HepG2 (cell line): ENCODE measurements around the gene DTD2. TPM values are rescaled to one million over a fixed set of nuclear protein-coding genes. Genes with fewer than 3 reads are reported as not detected.
A peak's percentile ranks its signal among the peaks of the same experiment; 100 is the strongest.

Experiments
- BORCS8-MEF2B ChIP-seq: sonication (generic); formaldehyde crosslinking; IDR thresholded peaks from 2 replicates; pipeline ENCODE4 v1.8.0; 2022; ENCODE audit warnings: mild to moderate bottlenecking, missing genetic modification reagents
- CBX2 ChIP-seq, 2 experiments: fragments of 200-600 bp in 1 of 2; sonication (generic); formaldehyde crosslinking in 1 of 2; IDR thresholded peaks; 2 replicates each; pipeline versions ENCODE4 v1.7.0 to v1.8.1; 2018 to 2022; ENCODE audit warnings: low read depth in 2 of 2, low read length in 1 of 2, mild to moderate bottlenecking in 1 of 2, missing genetic modification reagents in 1 of 2
- ERF ChIP-seq: IDR thresholded peaks from 2 replicates; pipeline ENCODE4 v1.6.1; 2018; ENCODE audit warnings: missing biosample characterization, missing genetic modification reagents
- FOXM1 ChIP-seq: sonication (generic); formaldehyde crosslinking; IDR thresholded peaks from 2 replicates; pipeline ENCODE4 v1.5.0; 2020; ENCODE audit warnings: missing genetic modification reagents
- HDAC2 ChIP-seq: sonication (generic); formaldehyde crosslinking; IDR thresholded peaks from 2 replicates; pipeline ENCODE4 v1.4.0; 2020; ENCODE audit warnings: missing genetic modification reagents
- KDM1A ChIP-seq: IDR thresholded peaks from 2 replicates; pipeline ENCODE4 v1.6.1; 2016; ENCODE audit warnings: missing compliant biosample characterization
- NR2C2 ChIP-seq: sonication (generic); formaldehyde crosslinking; IDR thresholded peaks from 2 replicates; pipeline ENCODE4 v1.4.0; 2020; ENCODE audit warnings: missing genetic modification reagents, mild to moderate bottlenecking, moderate library complexity, borderline replicate concordance
- PCBP1 ChIP-seq: fragments of 200-400 bp; formaldehyde crosslinking; IDR thresholded peaks from 2 replicates; pipeline ENCODE4 v1.6.1; 2017; ENCODE audit warnings: mild to moderate bottlenecking, low read depth, low read length, borderline replicate concordance
- RXRB ChIP-seq: IDR thresholded peaks from 2 replicates; pipeline ENCODE4 v1.6.1; 2016; ENCODE audit warnings: borderline replicate concordance, missing genetic modification reagents, missing compliant biosample characterization
- SAP130 ChIP-seq: IDR thresholded peaks from 2 replicates; pipeline ENCODE4 v1.6.1; 2016; ENCODE audit warnings: low read depth
- SIX1 ChIP-seq: sonication (generic); formaldehyde crosslinking; IDR thresholded peaks from 2 replicates; pipeline ENCODE4 v1.4.0; 2020; ENCODE audit warnings: missing genetic modification reagents, borderline replicate concordance
- TCF7L2 ChIP-seq: IDR thresholded peaks from 2 replicates; pipeline ENCODE4 v1.6.1; 2011; ENCODE audit warnings: mild to moderate bottlenecking, low read depth, low read length, moderate library complexity
- YY1 ChIP-seq: IDR thresholded peaks from 2 replicates; pipeline ENCODE4 v1.6.1; 2011; ENCODE audit warnings: low read length, low read depth, moderate library complexity, mild to moderate bottlenecking; ENCODE audit not compliant: insufficient read depth, insufficient replicate concordance
- ZFP62 ChIP-seq: sonication (generic); formaldehyde crosslinking; IDR thresholded peaks from 2 replicates; pipeline ENCODE4 v1.4.0; 2020; ENCODE audit warnings: missing genetic modification reagents
- ZFP82 ChIP-seq: sonication (generic); formaldehyde crosslinking; IDR thresholded peaks from 2 replicates; pipeline ENCODE4 v1.5.1; 2020; ENCODE audit warnings: mild to moderate bottlenecking, missing genetic modification reagents, borderline replicate concordance
- ZNF850 ChIP-seq: sonication (generic); formaldehyde crosslinking; conservative IDR thresholded peaks from 2 replicates; pipeline ENCODE4 v1.9.0; 2021; ENCODE audit warnings: mild to moderate bottlenecking, missing genetic modification reagents
- polyA plus RNA-seq, 8 experiments: library from polyadenylated mRNA; depleted of rRNA in 3 of 8; stranded (reverse) in 7 of 8; unstranded in 1 of 8; fragments of >200 nt; fragmentation: Illumina TruSeq in 4 of 8; extraction: Trizol in 4 of 8; gene quantifications; 2 replicates each; pipeline versions ENCODE4 v1.2.1 to v1.2.3, GENCODE V29; 2011 to 2016; ENCODE audit warnings: low read depth in 4 of 8, missing spikeins in 1 of 8, mixed read lengths in 1 of 8; ENCODE audit not compliant: insufficient read depth in 1 of 8
- total RNA-seq, 5 experiments: library from RNA; depleted of rRNA; stranded (reverse); fragments of >200 nt; fragmentation: Illumina TruSeq; extraction: Trizol; gene quantifications; 2 replicates each; pipeline ENCODE4 v1.2.3, GENCODE V29; 2016; ENCODE audit warnings: low read depth in 1 of 5
- TF ChIP-seq, protein P1 (sequence below): sonication (generic); formaldehyde crosslinking; IDR thresholded peaks from 2 replicates; pipeline ENCODE4 v1.8.1; 2022; ENCODE audit warnings: low read depth, mild to moderate bottlenecking, missing genetic modification reagents
- TF ChIP-seq, protein P2 (sequence below): sonication (generic); formaldehyde crosslinking; IDR thresholded peaks from one replicate; pipeline ENCODE4 v1.5.1; 2020; ENCODE audit warnings: mild to moderate bottlenecking, missing genetic modification reagents; ENCODE audit errors: not compliant biosample characterization

Gene DTD2
- total and polyA plus RNA-seq, 2 of the 13 experiments (the other 11 are each of a cell fraction or from before 2014, with no cell fraction given) = 22.3 to 49.8 TPM

DNA sequence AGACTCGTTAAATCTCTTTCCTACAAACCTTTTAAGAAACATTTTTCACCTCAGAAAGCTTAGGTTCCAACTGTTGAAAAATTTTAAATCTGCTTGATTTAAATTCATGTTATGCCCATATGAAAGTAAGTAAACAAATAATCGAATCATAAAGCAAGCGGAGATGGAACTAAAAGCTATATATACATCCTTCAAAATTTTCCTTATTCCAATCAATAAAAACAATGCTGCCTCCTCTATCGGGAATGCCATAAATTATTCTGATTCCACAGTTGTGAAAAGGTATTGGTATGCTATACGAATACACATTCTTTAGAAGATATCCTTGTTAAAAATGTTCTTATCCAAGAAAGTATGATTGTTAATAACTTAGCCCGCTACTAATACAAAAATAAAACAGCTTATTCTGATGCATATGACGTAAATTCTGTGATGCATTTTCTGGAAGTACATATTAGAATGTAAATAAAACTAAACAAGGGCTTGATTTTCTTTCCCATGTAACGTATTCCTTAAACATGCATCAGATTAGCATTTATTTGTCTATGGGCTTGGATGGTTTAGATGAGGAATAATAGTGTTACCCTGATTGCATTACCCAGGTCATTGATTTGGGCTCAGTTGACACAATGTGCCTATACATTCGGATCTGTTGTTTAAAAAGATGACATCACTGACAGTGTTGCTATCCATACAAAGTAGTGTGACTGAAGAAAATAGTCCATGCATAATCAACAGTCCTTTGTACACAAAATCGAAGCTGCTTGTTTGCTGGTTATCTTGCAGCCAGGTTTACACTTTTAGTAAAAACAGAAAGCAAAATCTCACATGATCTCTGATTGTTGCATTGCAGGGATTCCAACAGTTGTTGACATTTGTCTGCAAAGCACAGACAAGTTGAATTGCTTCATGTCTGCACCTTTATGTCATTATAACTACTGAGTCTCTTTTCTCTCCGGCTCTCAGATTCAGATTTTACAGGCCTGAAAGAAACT is 656 bp upstream of the DTD2 start (continued):
- TF ChIP-seq, protein P1, sequence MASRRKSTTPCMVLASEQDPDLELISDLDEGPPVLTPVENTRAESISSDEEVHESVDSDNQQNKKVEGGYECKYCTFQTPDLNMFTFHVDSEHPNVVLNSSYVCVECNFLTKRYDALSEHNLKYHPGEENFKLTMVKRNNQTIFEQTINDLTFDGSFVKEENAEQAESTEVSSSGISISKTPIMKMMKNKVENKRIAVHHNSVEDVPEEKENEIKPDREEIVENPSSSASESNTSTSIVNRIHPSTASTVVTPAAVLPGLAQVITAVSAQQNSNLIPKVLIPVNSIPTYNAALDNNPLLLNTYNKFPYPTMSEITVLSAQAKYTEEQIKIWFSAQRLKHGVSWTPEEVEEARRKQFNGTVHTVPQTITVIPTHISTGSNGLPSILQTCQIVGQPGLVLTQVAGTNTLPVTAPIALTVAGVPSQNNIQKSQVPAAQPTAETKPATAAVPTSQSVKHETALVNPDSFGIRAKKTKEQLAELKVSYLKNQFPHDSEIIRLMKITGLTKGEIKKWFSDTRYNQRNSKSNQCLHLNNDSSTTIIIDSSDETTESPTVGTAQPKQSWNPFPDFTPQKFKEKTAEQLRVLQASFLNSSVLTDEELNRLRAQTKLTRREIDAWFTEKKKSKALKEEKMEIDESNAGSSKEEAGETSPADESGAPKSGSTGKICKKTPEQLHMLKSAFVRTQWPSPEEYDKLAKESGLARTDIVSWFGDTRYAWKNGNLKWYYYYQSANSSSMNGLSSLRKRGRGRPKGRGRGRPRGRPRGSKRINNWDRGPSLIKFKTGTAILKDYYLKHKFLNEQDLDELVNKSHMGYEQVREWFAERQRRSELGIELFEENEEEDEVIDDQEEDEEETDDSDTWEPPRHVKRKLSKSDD (CRISPR knock-in tag) = 0 out of 2 replicates have a peak, but pooled peaks have one; percentile 46
- TF ChIP-seq KDM1A (CRISPR knock-in tag) = 0 out of 2 replicates have a peak, but pooled peaks have one; percentile 15
- TF ChIP-seq YY1 = no peak
- peak; percentile 87; the same call in 1 of the 2 replicates for TF ChIP-seq CBX2 (IDR thresholded peaks at IDR 0.05; ENCODE audit: low read depth, low read length)
- TF ChIP-seq CBX2 (CRISPR knock-in tag; IDR thresholded peaks at IDR 0.05; ENCODE audit: low read depth) = no peak
- TF ChIP-seq NR2C2 = no peak
- peak; percentile 73; the same call in 1 of the 2 replicates for TF ChIP-seq RXRB (CRISPR knock-in tag)
- no peak for TF ChIP-seq FOXM1 (CRISPR knock-in tag)
- TF ChIP-seq HDAC2 = peak; percentile 62
- TF ChIP-seq TCF7L2 = no peak
- no peak for TF ChIP-seq BORCS8-MEF2B (CRISPR knock-in tag)
- TF ChIP-seq ZFP82 (CRISPR knock-in tag) = no peak; the same call in 1 of the 2 replicates
- no peak for TF ChIP-seq ZNF850 (CRISPR knock-in tag)
- no peak for TF ChIP-seq SIX1 (CRISPR knock-in tag)
- TF ChIP-seq, protein P2, sequence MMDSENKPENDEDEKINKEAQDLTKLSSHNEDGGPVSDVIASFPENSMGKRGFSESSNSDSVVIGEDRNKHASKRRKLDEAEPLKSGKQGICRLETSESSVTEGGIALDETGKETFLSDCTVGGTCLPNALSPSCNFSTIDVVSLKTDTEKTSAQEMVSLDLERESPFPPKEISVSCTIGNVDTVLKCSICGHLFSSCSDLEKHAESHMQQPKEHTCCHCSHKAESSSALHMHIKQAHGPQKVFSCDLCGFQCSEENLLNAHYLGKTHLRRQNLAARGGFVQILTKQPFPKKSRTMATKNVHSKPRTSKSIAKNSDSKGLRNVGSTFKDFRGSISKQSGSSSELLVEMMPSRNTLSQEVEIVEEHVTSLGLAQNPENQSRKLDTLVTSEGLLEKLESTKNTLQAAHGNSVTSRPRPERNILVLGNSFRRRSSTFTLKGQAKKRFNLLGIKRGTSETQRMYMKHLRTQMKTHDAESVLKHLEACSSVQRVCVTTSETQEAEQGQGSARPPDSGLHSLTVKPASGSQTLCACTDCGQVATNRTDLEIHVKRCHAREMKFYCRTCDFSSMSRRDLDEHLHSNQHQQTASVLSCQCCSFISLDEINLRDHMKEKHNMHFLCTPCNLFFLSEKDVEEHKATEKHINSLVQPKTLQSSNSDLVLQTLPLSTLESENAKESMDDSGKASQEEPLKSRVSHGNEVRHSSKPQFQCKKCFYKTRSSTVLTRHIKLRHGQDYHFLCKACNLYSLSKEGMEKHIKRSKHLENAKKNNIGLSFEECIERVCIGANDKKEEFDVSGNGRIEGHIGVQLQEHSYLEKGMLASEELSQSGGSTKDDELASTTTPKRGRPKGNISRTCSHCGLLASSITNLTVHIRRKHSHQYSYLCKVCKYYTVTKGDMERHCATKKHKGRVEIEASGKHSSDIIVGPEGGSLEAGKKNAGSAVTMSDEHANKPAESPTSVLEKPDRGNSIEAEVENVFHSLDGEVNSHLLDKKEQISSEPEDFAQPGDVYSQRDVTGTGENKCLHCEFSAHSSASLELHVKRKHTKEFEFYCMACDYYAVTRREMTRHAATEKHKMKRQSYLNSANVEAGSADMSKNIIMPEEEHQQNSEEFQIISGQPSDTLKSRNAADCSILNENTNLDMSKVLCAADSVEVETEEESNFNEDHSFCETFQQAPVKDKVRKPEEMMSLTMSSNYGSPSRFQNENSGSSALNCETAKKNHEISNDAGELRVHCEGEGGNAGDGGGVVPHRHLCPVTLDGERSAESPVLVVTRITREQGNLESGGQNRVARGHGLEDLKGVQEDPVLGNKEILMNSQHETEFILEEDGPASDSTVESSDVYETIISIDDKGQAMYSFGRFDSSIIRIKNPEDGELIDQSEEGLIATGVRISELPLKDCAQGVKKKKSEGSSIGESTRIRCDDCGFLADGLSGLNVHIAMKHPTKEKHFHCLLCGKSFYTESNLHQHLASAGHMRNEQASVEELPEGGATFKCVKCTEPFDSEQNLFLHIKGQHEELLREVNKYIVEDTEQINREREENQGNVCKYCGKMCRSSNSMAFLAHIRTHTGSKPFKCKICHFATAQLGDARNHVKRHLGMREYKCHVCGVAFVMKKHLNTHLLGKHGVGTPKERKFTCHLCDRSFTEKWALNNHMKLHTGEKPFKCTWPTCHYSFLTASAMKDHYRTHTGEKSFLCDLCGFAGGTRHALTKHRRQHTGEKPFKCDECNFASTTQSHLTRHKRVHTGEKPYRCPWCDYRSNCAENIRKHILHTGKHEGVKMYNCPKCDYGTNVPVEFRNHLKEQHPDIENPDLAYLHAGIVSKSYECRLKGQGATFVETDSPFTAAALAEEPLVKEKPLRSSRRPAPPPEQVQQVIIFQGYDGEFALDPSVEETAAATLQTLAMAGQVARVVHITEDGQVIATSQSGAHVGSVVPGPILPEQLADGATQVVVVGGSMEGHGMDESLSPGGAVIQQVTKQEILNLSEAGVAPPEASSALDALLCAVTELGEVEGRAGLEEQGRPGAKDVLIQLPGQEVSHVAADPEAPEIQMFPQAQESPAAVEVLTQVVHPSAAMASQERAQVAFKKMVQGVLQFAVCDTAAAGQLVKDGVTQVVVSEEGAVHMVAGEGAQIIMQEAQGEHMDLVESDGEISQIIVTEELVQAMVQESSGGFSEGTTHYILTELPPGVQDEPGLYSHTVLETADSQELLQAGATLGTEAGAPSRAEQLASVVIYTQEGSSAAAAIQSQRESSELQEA = no peak
- no peak for TF ChIP-seq PCBP1
- TF ChIP-seq ERF (CRISPR knock-in tag) = peak; percentile 65
- TF ChIP-seq SAP130 (CRISPR knock-in tag) = peak; percentile 88
- no peak for TF ChIP-seq ZFP62
